HG03439 (cell line): Measurements from ENCODE around the gene ZNF552.
"Not testable (repeated sequence)": the region's sequence is repeated elsewhere in the genome, so short reads cannot be mapped to it uniquely, and the experiment has no call there.

Source experiments
- ATAC-seq: cut with Tn5 transposase; IDR thresholded peaks from one replicate; pipeline ENCODE4 v1.9.1; 2021; ENCODE audit warnings: mild to moderate bottlenecking, moderate library complexity; ENCODE audit not compliant: unreplicated experiment

ZNF552 gene

GRCh38 chr19:57819475-57820148 is 4.9 kb upstream of the ZNF552 start:
- peak; percentile 90 for ATAC-seq

GRCh38 chr19:57818378-57818777 is 3.7 kb upstream of the ZNF552 start:
- ATAC-seq: no peak

- ATAC-seq: no peak
Measured at GRCh38 chr19:57817976-57818375, 3.3 kb upstream of the ZNF552 start.

GRCh38 chr19:57816652-57817051 is 1.9 kb upstream of the ZNF552 start:
- no peak for ATAC-seq

GRCh38 chr19:57815247-57816075 is 748 bp upstream of the ZNF552 start:
- ATAC-seq: no peak

GRCh38 chr19:57813919-57814504 is 701 bp downstream of the ZNF552 start:
- no peak for ATAC-seq

GRCh38 chr19:57812975-57813820 is 1.5 kb downstream of the ZNF552 start:
- ATAC-seq: not testable (repeated sequence)

GRCh38 chr19:57812226-57812625 is 2.5 kb downstream of the ZNF552 start:
- ATAC-seq: peak; percentile 51

- not testable (repeated sequence) for ATAC-seq
Measured at GRCh38 chr19:57810410-57811295, 4.1 kb downstream of the ZNF552 start.

- no peak for ATAC-seq
Measured at GRCh38 chr19:57807541-57807940, 7.2 kb downstream of the ZNF552 start.

- ATAC-seq: no peak
Measured at GRCh38 chr19:57803594-57804325, 11.0 kb downstream of the ZNF552 start.

GRCh38 chr19:57803265-57803593 is 11.5 kb downstream of the ZNF552 start:
- ATAC-seq: no peak

- ATAC-seq: no peak
Measured at GRCh38 chr19:57802269-57802668, 12.4 kb downstream of the ZNF552 start.

- no peak for ATAC-seq
Measured at GRCh38 chr19:57800696-57801095, 14.0 kb downstream of the ZNF552 start.

- ATAC-seq: not testable (repeated sequence)
Measured at GRCh38 chr19:57796580-57796979, 18.1 kb downstream of the ZNF552 start.

- ATAC-seq: no peak
Measured at GRCh38 chr19:57789288-57789687, 25.4 kb downstream of the ZNF552 start.

- ATAC-seq: no peak
Measured at GRCh38 chr19:57788114-57788692, 26.5 kb downstream of the ZNF552 start.

GRCh38 chr19:57786906-57787305 is 27.8 kb downstream of the ZNF552 start:
- no peak for ATAC-seq

GRCh38 chr19:57786286-57786685 is 28.4 kb downstream of the ZNF552 start:
- ATAC-seq: no peak
